Mucosa of descending colon (tissue), 3 donors: ENCODE data around the gene ALS2. TPM values are rescaled to one million over a fixed set of nuclear protein-coding genes. Genes with fewer than 3 reads are reported as not detected.
A peak's percentile ranks its signal among the peaks of the same experiment; 100 is the strongest.

ENCODE experiments used
- ATAC-seq: fragments of 200-7000 bp; cut with Tn5 transposase; one replicate; pipeline ENCODE4 v1.9.1; 2020; ENCODE audit warnings: mild to moderate bottlenecking, moderate library complexity
- DNase-seq, 3 donors: peaks; one replicate each; pipeline ENCODE4 v3.0.0-alpha.2; 2020
- H3K36me3 ChIP-seq: fragments of 200-600 bp; one replicate; pipeline ENCODE4 v1.8.0; 2021; ENCODE audit warnings: low read depth, mild to moderate bottlenecking
- H3K4me1 ChIP-seq: fragments of 200-600 bp; one replicate; pipeline ENCODE4 v1.8.0; 2021; ENCODE audit warnings: low read depth, mild to moderate bottlenecking
- H3K4me3 ChIP-seq: fragments of 200-600 bp; one replicate; pipeline ENCODE4 v1.8.0; 2021; ENCODE audit warnings: mild to moderate bottlenecking
- H3K9me3 ChIP-seq: fragments of 200-600 bp; one replicate; pipeline ENCODE4 v1.8.0; 2021; ENCODE audit warnings: mild to moderate bottlenecking
- intact Hi-C, 2 donors: fragments of 100-400 bp; cut with DNase I in 1 of 2; cut with micrococcal nuclease in 1 of 2; formaldehyde crosslinking; loops; one replicate each; pipeline versions ENCODE4 v1.11.0 to v1.11.1; 2022; cut with DNase I, micrococcal nuclease
- total RNA-seq, 3 donors: library from RNA; stranded (reverse); fragmentation: NEBNext Ultra II Directional in 2 of 3; extraction: Animal tissue kit (Norgen Biotek cat#: 25700) in 2 of 3; gene quantifications; one replicate each; pipeline versions ENCODE4 v1.2.1 to v1.2.4, GENCODE V29; 2021 to 2023
- TF ChIP-seq, protein P1 (sequence below): fragments of 200-600 bp; IDR thresholded peaks from one replicate; pipeline ENCODE4 v1.8.0; 2022; ENCODE audit warnings: antibody characterized with exemption, mild to moderate bottlenecking
- donor health status: DM: no; HTN: no; CAD: no; lungs with moderate emphysema.
- donor health status: DM: no; HTN: no; CAD: no.
- donor health status: DM: no; HTN: yes; CAD: no.

ALS2 gene
- total RNA-seq, 3 donors from 2014 or later: 8.8 to 18.2 (median 13.3) TPM

DNA sequence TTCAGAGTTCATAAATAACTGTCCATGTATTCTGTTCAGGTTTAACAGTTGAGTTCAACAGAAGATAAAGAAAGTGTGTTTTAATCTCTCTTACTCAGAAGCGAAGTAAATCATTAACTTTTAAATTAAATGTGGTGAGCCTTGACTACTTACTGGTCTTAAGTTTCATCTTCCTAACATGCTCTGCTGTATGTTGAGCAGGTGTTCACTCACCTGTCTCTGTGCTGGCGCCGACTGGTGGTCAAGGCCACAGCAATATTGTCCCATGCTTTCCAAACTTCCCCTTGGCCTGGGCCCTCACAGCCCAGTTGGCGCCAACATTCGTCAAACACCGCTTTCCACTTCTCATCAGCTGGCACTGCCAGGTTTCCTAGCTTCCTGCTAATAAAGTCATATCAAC is 65.3 kb downstream of the ALS2 start:
- Histone ChIP-seq H3K9me3 (peaks cover 3% of the 10 kb centered on the region), H3K4me3 (no peak overlapping the region), H3K36me3 (no peaks in the 10 kb centered on the region), H3K4me1 (no peaks in the 10 kb centered on the region)
- DNase-seq: peak; percentile 71 to 79 (median 78)
- intact Hi-C loops: no loop called here
- ATAC-seq: peak; percentile 98
- TF ChIP-seq, protein P1, sequence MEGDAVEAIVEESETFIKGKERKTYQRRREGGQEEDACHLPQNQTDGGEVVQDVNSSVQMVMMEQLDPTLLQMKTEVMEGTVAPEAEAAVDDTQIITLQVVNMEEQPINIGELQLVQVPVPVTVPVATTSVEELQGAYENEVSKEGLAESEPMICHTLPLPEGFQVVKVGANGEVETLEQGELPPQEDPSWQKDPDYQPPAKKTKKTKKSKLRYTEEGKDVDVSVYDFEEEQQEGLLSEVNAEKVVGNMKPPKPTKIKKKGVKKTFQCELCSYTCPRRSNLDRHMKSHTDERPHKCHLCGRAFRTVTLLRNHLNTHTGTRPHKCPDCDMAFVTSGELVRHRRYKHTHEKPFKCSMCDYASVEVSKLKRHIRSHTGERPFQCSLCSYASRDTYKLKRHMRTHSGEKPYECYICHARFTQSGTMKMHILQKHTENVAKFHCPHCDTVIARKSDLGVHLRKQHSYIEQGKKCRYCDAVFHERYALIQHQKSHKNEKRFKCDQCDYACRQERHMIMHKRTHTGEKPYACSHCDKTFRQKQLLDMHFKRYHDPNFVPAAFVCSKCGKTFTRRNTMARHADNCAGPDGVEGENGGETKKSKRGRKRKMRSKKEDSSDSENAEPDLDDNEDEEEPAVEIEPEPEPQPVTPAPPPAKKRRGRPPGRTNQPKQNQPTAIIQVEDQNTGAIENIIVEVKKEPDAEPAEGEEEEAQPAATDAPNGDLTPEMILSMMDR: no peak

DNA sequence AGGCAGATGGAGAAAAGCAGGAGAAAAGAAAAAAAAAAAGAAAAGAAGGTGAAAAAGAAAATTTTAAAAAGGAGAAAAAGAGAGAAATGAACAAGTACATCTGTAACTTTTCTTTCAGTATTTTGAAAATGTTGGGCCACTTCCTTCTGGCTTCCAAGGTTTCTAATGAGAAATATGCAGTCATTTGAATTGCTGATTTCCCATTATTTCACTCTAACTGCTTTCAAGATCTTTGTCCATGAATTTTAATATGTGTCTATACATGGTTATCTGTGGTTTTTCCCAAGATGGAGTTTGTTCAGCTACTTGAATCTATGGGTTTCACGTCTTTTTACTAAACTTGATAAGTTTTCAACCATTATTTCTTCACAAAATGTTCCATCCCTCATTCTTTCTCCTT is 68.0 kb downstream of the ALS2 start:
- no peak overlapping the region for H3K4me3 ChIP-seq
- TF ChIP-seq, protein P1: no peak
- no peaks in the 10 kb centered on the region for H3K9me3 ChIP-seq
- H3K36me3 ChIP-seq: no peaks in the 10 kb centered on the region
- ATAC-seq: no peak
- no peaks in the 10 kb centered on the region for H3K4me1 ChIP-seq
- intact Hi-C loops: no loop called here
- no peak for DNase-seq

DNA sequence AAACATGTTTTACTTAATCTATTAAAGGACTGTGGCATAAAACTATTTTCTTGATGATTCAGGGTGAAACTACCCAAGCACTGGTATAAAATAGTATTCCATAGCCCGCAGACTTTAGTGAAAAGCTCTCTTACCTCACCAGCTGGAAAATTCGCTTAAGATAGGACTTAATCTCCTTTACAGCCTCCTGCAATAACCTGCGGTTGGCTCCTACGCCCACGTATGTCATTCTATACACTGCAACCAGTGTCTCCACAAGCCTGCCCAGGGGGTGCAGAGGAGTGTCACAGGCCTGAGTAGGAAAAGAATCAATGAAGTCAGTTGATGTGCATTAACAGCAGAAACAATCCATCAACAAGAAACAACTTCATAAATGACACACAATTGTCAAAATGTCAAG is 71.0 kb downstream of the ALS2 start:
- H3K4me3 ChIP-seq: no peak overlapping the region
- no peak for ATAC-seq
- intact Hi-C loops: no loop called here
- no peaks in the 10 kb centered on the region for H3K36me3 ChIP-seq
- H3K4me1 ChIP-seq: no peaks in the 10 kb centered on the region
- no peak for DNase-seq
- H3K9me3 ChIP-seq: no peaks in the 10 kb centered on the region
- TF ChIP-seq, protein P1: no peak

GRCh38 chr2:201709049-201709448 is 71.7 kb downstream of the ALS2 start:
- intact Hi-C loops: no loop called here
- no peaks in the 10 kb centered on the region for H3K4me1 ChIP-seq
- no peaks in the 10 kb centered on the region for H3K9me3 ChIP-seq
- H3K4me3 ChIP-seq: no peak overlapping the region
- ATAC-seq: no peak
- TF ChIP-seq, protein P1: no peak
- no peak for DNase-seq
- peaks cover 4% of the 10 kb centered on the region for H3K36me3 ChIP-seq

GRCh38 chr2:201707753-201708152 is 73.0 kb downstream of the ALS2 start:
- intact Hi-C loops: no loop called here
- H3K4me3 ChIP-seq: no peak overlapping the region
- no peaks in the 10 kb centered on the region for H3K9me3 ChIP-seq
- DNase-seq: no peak
- no peaks in the 10 kb centered on the region for H3K4me1 ChIP-seq
- ATAC-seq: no peak
- H3K36me3 ChIP-seq: peaks cover 4% of the 10 kb centered on the region
- TF ChIP-seq, protein P1: no peak

GRCh38 chr2:201707142-201707541 is 73.6 kb downstream of the ALS2 start:
- no peaks in the 10 kb centered on the region for H3K4me1 ChIP-seq
- no peak for DNase-seq
- TF ChIP-seq, protein P1: no peak
- intact Hi-C loops: no loop called here
- no peaks in the 10 kb centered on the region for H3K9me3 ChIP-seq
- no peak for ATAC-seq
- H3K36me3 ChIP-seq: peaks cover 4% of the 10 kb centered on the region
- H3K4me3 ChIP-seq: no peak overlapping the region
